HEK293T (cell line): ENCODE data around the gene ETV6.

ENCODE experiments used
- FOXM1 ChIP-seq: fragments of 450-650 bp; IDR thresholded peaks from 2 replicates; pipeline ENCODE4 v1.6.1; 2017; ENCODE audit warnings: mild to moderate bottlenecking, borderline replicate concordance
- LEF1 ChIP-seq: fragments of 450-650 bp; IDR thresholded peaks from 2 replicates; pipeline ENCODE4 v1.6.1; 2017; ENCODE audit warnings: mild to moderate bottlenecking, borderline replicate concordance

DNA sequence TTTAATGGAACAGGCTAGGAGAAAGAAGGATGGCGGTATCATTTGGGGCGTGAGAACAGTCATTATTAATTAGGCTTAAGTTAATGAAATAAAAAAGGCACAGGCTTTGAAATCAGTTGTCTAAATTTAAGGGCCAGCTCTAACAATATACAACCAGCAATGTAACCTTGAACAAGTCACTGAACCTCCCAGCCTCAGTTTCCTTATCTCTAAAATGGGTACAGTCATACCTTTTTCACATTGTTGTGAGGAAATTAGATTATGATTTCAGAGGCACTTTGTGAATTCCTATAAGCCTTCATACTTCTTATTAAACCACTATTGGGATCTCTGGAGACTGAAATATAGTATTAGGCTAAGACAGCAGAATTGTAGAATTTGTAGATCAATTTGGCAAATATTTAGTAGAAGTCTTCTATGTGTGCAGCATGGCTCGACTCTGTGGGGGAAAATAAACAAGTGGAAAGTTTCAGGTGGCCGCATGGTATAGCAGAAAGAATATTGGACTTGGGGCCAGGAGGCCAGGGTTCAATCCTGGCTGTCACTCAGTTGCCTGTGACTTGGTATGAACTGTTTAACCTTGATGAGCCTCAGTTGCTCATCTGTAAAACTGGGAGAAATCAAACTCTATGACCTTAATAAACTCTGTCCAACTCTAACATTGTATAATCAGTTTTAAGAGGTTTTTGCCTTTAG lies 117.7 kb downstream of the ETV6 start:
- TF ChIP-seq FOXM1 = no peak
- no peak for TF ChIP-seq LEF1
